GM18520 (cell line): ENCODE measurements around the gene MAP3K21.

ENCODE experiments used
- ATAC-seq: cut with Tn5 transposase; IDR thresholded peaks from one replicate; pipeline ENCODE4 v1.9.1; 2021; ENCODE audit not compliant: unreplicated experiment

MAP3K21 gene

DNA sequence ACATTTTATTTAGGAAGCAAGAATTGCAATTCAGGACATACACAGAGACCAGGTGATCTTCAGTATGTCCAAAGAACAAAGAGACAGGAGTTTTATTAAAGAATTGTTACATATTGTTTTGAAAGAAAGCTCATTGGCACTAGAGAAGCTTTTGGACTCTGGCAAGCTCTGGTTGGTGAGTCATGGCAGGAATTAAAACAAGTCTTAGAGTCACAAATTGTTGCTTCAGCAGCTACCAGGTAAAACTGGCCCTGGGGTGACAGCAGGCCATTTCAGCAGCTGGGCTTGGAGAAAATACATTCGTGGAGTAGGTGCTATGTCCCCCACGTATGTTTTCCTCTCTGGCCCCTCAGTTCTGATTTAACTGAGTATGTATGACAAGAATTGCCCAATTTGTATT is 58.8 kb downstream of the MAP3K21 start:
- ATAC-seq: no peak

DNA sequence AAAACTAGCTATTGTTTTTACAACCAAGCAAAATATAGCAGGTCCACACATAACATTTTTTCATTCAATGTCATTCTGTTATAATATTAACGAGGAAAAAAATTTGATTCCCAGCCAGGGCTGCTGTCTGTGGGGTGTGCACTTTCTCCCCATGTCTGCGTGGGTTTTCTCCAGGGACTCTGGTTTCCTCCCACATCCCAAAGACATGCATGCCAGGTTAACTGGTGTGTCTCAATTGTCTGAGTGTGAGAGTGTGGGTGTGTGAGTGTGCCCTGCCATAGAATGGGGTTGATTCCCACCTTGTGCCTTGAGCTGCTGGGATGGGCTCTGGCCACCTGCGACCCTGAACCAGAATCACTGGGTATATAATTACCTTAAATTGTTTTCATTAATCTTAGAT is 60.1 kb downstream of the MAP3K21 start:
- no peak for ATAC-seq

DNA sequence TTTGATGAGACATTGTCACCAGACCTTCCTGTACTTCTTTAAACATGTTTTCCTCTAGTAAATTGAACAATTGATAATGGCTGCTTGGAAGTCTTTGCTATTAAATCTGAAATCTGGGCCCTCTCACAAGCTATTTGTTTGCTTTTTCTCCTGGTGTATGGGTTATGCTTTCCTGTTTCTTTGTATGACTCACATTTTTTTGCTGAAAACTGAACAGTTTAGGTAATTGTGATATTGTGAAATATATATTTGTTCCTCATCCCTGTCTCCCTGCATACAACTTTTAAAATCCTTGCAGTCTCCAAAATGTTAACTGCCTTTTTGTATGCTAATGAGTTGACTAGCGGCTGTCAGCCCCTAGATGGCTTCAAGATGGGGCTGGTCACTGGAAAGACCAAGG is 61.6 kb downstream of the MAP3K21 start:
- no peak for ATAC-seq

DNA sequence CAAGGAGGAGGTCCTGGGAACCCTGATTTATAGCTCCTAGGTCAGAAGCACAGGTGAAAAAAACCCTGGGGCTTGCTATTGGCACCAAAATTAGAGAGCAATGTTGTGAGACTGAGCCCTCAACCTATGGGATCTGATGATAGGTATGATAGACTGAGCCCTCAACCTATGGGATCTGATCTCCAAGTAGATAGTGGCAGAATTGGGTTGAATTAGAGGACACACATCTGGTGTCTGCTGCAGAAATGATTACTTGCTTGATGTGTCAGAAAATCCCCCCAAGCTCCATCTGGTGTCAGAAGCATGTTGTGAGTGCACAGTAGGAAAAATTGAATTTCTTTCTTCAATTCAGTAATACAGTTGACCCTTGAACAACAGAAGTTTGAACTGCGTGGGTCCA is 62.4 kb downstream of the MAP3K21 start:
- no peak for ATAC-seq

DNA sequence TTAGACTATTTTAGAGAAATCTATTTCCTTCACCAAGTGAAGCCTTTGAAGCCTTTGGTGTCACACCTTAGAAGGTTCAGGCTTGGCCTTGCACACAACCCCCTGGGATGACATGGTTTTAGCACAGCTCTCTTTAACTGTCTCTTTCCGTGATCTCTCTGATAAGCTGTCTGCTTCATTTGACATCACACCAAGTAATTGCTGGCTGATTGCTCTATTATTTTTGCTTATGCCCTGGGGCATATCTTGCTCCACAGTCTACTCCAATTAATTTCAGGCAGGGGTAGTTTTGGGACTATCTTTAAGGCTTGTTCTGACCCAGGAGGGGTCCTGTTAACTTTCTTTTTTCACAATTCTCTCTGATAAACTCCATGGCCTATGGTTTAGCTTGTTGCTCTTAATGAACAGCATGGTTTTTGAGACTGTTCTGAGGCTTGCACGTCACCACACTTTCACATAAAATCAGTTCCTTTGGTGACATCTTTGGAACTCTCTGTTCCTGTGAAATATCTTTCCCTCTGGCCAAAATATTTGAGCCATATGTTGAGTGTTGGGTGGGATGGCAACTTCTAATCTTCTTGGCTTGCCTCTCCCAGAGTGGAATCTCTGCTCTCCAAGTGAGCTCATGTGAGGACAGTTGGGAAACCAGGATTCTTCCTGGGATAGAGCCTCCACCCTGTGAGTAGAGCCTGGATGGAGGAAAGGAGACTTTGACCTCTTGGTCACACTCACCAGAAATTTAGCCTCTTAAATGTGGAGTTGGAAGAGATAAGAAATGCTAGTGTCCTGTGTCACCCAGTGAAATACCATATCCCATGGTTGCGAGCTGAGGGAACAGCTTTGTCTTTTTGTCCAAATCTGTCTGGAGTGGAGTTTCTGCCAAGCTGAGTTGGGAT is 63.6 kb downstream of the MAP3K21 start:
- no peak for ATAC-seq

DNA sequence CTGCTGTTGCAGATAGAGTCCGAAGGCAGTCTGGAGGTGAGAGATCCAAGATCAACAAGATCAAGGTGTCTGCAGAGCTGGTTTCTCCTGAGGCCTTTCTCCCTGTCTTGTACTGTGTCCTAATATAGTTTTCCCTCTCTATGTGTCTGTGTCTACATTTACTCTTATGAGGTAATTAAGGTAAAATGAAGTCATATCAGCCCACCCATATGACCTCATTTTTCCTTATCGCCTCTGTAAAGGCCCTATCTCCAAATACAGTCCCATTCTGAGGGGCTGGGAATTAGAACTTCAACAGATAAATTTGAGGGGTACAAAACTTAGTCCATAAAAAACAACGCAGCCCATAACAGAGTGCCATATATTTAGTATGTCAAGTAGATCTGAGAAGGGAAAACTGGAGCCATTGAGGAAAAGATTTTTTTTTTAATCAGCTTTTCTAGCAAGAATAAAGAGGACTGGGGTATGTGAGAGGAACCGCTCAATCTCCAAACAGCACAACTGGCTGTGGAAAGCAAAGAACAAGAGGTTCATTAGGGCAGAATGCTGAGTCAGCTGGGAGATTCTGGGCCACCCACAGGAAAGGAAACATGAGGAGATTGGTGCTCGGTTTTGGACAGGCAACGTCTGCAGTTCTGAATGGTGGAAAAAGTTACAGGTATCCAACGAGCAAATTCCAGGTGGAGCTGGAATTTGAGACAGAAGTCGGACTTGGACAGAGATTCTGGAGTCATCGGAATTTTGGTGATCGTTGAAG is 65.7 kb downstream of the MAP3K21 start:
- ATAC-seq: no peak

DNA sequence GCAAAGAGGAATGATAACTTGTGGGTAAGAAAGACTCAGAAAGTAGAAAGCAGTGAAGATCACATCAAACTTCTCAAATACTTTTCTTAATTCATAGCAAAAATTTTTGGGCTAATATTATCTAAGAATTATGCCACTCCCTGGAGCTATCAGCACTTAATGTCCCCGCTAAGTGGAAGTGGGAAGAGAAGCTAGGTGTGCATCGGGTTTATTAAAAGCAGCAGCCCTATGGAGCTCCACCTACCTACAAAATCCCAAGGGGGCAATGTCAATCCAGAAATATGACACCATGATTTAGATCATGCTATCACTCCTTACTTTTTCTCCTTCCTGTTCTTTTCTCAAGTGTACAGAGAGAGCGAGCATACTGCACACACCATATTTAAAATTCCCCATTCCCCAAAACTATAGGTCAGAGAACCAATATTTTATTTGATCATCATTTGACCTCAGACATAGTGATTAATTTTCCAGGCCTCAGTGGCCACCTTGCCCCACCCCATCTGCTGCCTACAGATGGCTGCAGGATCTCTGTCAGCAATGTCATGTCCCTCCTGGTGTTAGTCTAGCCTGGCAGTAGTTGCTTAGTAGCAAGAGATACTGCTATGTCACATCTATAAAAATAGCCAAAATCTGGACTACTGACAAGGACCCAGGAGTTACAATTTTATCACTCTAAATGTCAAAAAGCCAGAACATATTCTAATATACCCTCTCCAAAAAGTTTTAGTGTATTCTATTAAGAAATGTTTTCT is 66.6 kb downstream of the MAP3K21 start:
- ATAC-seq: no peak

DNA sequence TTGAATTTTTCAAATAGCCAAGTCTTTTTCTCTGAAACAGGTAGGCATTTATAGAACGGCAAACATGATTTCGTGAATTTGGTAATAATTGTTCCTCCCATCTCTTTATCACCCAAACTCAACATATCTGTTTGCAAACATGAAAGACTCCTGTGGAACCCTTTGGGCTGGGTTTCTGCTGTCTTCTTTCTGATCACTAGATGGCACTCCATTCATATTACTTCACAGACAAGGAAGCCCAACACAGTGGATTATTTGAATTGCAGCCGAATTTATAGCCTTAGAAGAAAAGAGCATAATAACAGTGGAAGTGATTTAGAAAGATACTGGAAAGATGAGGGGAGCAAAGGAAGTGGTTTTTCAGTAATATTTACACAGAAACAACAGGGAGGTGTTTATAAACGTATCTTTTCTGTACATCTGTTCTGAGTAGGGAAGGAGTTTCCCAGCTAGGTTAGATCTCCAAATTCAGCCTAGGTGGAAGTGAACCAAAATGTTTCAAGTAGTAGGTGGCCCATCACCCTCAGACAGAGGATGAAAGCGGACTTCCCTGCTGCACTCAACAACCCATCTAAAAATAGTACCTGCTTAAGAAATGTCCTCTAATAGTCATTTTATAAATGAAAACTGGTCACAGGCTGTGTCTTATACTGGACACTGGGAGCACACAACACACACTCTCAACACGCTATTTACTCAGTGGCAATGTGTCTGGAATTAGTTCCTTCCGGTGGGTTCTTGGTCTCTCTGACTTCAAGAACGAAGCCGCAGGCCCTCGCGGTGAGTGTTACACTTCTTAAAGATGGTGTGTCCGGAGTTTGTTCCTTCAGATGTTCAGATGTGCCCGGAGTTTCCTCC is 67.6 kb downstream of the MAP3K21 start:
- peak; percentile 46 for ATAC-seq

DNA sequence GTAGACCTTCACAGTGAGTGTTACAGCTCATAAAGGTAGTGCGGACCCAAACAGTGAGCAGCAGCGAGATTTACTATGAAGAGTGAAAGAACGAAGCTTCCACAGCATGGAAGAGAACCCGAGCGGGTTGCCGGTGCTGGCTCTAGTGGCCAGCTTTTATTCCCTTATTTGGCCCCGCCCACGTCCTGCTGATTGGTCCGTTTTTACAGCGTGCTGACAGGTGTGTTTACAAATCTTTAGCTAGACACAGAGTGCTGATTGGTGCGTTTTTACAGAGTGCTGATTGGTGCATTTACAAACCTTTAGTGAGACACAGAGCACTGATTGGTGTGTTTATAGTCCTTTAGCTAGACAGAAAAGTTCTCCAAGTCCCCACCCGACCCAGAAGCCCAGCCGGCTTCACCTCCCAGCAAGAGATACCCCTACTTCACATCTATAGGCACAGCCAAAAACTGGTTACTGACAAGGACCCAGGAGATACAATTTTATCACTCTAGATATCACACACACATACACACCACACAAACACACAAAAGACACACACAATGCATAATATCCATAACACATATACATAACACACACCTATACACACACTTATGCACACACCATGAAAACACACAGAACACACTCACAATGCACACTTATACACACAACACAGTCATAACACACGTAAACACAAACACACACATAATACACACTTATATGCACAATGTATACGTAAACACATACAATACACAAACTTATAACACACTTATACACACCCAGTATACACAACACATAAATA is 68.5 kb downstream of the MAP3K21 start:
- no peak for ATAC-seq

DNA sequence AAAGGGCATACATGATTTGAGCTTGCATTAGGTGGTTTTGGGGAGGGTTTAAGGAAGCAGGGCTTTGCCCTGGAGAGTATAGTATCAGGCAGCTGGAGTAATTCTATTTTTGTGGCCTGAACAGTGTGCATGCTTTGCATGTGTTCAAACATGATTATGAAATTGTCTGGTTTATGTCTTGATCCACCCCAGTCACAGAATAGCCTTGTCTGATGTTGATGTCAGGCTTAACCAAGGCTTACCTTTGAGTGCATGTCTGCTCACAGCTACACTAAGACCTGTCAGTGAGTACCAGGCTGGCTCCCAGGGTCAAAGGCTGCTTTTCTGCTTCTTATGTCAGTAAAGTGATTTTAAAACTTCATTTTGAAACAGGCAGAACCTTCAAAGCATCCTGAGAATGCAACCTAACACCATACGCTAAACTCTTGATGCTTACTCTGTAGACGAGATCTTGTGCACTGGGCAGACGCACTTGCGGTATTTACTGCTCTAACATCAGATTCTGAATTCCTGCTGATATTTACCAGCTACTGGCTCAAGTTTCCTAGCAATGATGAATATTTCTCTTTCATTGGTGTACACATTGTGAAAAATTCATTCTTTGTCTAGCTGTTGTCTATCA is 78.9 kb downstream of the MAP3K21 start:
- no peak for ATAC-seq

DNA sequence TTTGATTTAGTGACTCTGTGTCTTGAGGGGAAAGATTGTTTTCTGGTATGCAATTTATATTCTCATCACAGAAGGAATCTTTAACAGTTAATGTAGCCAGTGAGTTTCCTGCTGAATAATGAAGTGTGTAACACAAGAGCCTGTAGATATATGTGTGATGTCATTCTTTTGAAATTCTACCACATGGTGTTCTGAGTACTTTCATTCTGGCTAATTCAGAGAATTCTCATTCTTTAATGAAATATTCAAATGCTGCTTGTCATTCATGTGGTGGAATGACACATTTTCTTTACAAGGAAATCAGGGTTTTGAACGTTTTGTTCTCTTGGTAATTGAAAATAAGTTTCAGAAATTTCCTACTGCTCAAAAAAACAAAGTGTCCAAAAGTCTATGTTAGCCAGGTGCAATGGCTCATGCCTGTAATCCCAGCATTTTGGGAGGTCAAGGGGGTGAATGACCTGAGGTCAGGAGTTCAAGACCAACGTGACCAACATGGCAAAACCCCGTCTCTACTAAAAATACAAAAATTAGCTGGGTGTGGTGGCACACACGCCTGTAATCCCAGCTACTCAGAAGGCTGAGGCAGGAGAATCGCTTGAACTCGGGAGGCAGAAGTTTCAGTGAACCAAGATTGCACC is 79.6 kb downstream of the MAP3K21 start:
- no peak for ATAC-seq

DNA sequence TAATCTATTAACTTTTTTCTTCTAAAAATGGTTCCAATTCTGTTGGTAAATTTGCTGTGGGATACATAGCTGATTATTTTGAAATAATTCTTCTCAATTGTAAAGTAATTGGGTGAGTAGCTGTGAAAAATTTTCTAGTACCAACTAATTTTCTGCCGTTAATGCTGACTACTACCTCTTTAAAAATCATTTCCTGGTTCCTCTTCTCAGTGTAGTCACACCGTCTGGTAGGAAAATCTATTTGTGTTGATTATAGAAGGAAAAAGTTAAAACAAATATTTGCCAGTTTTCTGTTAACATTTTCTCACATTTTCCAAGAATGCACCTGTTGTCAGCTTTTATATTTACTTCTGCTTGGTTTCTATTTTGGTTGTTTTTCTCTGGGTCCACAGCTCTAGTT is 82.0 kb downstream of the MAP3K21 start:
- ATAC-seq: no peak

DNA sequence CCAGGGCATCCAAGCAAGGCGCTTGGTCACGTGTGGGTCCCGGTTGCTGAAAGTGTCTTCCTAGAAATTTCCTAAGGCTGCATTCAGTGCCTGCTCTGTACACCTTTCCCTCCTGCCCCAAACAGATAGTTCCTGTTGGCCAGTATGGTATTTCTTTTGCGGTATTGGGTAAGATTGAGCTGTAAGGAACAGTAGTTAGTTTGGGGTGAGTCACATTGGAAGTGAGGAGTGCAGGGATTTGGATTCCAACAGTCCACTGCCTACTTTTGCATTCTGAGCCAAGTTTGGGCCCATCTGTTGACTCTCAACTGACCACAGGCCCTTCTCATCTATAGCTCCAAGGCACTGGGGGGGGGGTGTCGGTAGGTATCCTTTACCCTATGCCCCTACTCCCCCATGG is 83.4 kb downstream of the MAP3K21 start:
- ATAC-seq: no peak

DNA sequence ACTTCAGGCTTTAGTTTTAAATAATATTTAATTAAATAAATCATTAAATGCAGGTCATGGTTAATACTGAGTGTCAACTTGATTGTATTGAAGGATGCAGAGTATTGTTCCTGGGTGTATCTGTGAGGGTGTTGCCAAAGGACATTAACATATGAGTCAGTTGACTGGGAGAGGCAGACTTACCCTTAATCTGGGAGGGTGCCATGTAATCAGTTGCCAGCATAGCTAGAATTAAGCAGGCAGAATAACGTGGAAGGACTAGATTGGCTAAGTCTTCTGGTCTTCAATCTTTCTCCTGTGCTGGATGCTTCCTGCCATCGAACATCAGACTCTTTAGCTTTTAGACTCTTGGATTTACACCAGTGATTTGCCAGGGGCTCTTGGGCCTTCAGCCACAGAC is 85.3 kb downstream of the MAP3K21 start:
- ATAC-seq: no peak

DNA sequence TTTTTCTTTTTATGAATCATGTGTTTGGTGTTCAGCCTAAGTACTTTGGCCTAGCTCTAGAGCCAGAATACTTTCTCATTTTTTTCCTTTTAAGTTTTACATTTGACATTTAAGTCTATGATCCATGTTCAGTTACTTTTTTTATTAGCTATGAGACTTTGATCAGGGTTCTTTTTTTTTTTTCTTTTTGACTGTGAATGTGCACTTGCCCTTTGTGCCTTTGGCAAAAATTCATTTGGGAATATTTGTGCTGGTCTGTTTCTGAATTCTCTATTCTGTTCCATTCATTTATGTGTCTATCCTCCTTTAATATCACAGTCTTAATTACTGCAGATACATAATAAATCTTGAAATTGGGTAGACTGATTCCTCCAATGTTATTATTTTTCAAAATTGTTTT is 93.8 kb downstream of the MAP3K21 start:
- no peak for ATAC-seq

DNA sequence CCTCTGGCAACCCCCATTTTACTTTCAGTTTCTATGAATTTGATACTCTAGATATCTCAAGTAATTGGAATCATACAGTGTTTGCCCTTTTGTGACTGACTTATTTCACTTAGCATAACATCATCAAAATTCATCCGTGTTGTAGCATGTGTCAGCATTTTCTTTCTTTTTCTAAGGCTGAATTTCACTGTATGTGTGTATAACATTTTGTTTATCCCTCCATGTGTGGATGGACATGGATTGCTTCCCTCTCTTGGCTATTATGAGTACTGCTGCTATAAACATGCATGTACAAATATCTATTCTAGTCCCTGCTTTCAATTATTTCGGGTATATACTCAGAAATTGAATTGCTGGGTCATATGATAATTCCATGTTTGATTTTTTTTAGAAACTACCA is 97.3 kb downstream of the MAP3K21 start:
- ATAC-seq: no peak

DNA sequence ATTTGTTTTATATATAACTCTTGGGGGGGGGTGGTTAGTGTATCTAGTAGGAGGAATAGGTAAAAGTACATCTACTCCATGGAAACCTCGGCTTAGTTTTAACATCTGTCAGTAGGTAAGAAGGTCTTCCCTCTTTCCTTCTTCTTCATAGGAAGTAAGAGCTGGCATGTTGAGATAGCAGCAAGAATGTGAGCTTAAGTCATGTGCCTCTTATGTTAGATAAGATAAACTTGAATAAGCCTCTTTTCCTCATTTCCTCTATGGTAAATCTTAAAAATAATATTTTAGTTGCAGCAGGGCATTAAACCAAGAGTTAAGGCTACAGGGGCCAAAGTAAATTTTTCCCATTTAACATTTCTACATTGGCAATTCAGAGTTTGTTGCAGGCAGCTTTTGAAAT is 100.4 kb downstream of the MAP3K21 start:
- ATAC-seq: no peak

DNA sequence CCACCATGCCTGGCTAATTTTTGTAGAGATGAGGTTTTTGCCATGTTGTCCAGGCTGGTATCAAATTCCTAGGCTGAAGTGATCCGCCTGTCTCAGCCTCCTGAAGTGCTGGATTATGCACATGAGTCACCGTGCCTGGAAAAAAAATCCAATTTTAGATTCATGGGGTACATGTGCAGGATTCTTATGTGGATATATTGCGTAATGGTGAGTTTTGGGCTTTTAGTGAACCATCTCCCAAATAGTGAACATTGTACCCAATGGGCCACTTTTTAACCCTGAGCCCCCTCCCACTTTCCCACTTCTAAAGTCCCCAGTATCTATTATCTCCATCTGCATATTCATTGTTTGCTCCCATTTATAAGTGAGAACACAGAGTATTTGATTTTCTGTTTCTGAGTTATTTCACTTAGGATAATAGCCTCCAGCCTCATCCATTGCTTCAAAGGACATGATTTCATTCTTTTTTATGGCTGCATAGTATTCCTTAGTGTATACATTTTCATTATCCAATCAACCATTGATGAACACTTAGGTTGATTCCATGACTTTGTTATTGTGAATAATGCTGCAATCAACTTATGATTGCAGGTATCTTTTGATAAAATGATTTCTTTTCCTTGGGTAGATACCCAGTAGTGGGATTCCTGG is 104.4 kb downstream of the MAP3K21 start:
- ATAC-seq: no peak

DNA sequence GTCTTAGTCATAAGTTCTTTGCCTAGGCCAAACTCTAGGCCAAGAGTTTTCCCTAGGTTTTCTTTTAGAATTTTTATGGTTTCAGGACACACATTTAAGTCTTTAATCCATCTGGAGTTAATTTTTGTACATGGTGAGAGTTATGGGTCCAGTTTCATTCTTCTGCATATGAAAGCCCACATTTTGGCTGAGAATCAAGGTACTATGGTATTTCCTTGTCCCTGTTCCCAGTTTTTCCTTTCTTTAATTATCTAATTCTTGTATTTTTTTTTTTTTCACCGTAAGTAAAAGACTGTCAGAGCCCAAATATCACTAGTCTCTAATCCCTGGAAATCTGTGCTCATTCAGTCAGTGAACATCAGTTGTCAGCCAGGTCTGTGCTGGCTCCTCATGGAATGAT is 105.4 kb downstream of the MAP3K21 start:
- no peak for ATAC-seq
